NT2/D1 (cell line): Measurements from ENCODE around the gene GMEB2.

Experiments used
- SUZ12 ChIP-seq: IDR thresholded peaks from 2 replicates; pipeline ENCODE4 v1.6.1; 2011; ENCODE audit not compliant: insufficient read length, insufficient read depth; ENCODE audit errors: extremely low read depth
- YY1 ChIP-seq: IDR thresholded peaks from 2 replicates; pipeline ENCODE4 v1.6.1; 2011; ENCODE audit not compliant: insufficient read length, insufficient read depth
- ZNF274 ChIP-seq: IDR thresholded peaks from 2 replicates; pipeline ENCODE4 v1.6.1; 2011; ENCODE audit warnings: mild to moderate bottlenecking, low read depth, low read length

GRCh38 chr20:63622732-63623131 is 4.2 kb downstream of the GMEB2 start:
- no peak for TF ChIP-seq YY1
- TF ChIP-seq ZNF274: no peak
- no peak for TF ChIP-seq SUZ12
